Lower leg skin (tissue), 3 donors: ENCODE results near the gene EVL.

Source experiments
- CTCF ChIP-seq, 3 donors: fragments of 450-650 bp; IDR thresholded peaks; one replicate each; pipeline ENCODE4 v1.5.1; 2016; ENCODE audit warnings: antibody characterized with exemption in 3 of 3, mild to moderate bottlenecking in 3 of 3, moderate library complexity in 2 of 3
- POLR2A ChIP-seq, 2 donors: fragments of 450-650 bp; IDR thresholded peaks; one replicate each; pipeline ENCODE4 v1.6.1; 2016 to 2017; ENCODE audit warnings: antibody characterized with exemption in 2 of 2, mild to moderate bottlenecking in 1 of 2, moderate library complexity in 1 of 2

- TF ChIP-seq CTCF (IDR thresholded peaks at IDR 0.05) (no peak), POLR2A (IDR thresholded peaks at IDR 0.05) (no peak)
Measured at GRCh38 chr14:100128688-100129087, 63.5 kb downstream of the EVL start.
